Heart left ventricle (tissue), 16 donors: Measurements from ENCODE around the gene NACC2. TPM values are rescaled to one million over a fixed set of nuclear protein-coding genes. Genes with fewer than 3 reads are reported as not detected.

Source experiments
- ATAC-seq, 4 donors: fragments of 200-7000 bp; cut with Tn5 transposase; one replicate each; pipeline ENCODE4 v1.9.1; 2020 to 2022; ENCODE audit warnings: moderate library complexity in 4 of 4, mild to moderate bottlenecking in 3 of 4, moderate number of reproducible peaks in 1 of 4
- DNase-seq, 5 donors: peaks; one replicate each; pipeline ENCODE4 v3.0.0-alpha.2; 2020
- H3K27ac ChIP-seq, 12 donors: fragments of 200-600 bp; sonication (generic) in 4 of 12; one replicate each; pipeline versions ENCODE4 v1.5.0 to v1.8.0; 2016 to 2022; ENCODE audit warnings: mild to moderate bottlenecking in 2 of 12
- H3K27me3 ChIP-seq, 9 donors: fragments of 200-600 bp; sonication (generic) in 2 of 9; one replicate each; pipeline versions ENCODE4 v1.5.1 to v1.8.0; 2016 to 2022; ENCODE audit warnings: mild to moderate bottlenecking in 3 of 9
- H3K36me3 ChIP-seq, 9 donors: fragments of 200-600 bp; sonication (generic) in 2 of 9; one replicate each; pipeline versions ENCODE4 v1.5.0 to v1.8.0; 2018 to 2022; ENCODE audit warnings: mild to moderate bottlenecking in 2 of 9
- H3K4me1 ChIP-seq, 12 donors: fragments of 200-600 bp; sonication (generic) in 4 of 12; one replicate each; pipeline versions ENCODE4 v1.5.0 to v1.8.0; 2016 to 2022; ENCODE audit warnings: mild to moderate bottlenecking in 3 of 12
- H3K4me3 ChIP-seq, 12 donors: fragments of 200-600 bp; sonication (generic) in 4 of 12; one replicate each; pipeline versions ENCODE4 v1.5.0 to v1.8.0; 2017 to 2022; ENCODE audit warnings: mild to moderate bottlenecking in 9 of 12, moderate library complexity in 4 of 12
- H3K9me3 ChIP-seq, 12 donors: fragments of 200-600 bp; sonication (generic) in 4 of 12; one replicate each; pipeline versions ENCODE4 v1.5.0 to v1.8.0; 2016 to 2022; ENCODE audit warnings: mild to moderate bottlenecking in 1 of 12
- POLR2A ChIP-seq, 2 donors: fragments of 450-650 bp; IDR thresholded peaks; one replicate each; pipeline ENCODE4 v1.6.1; 2017; ENCODE audit warnings: antibody characterized with exemption in 2 of 2, mild to moderate bottlenecking in 2 of 2, moderate library complexity in 2 of 2
- WGBS, 4 donors: extraction: QIAGEN DNeasy Blood & Tissue Kit in 2 of 4; methylation state at CpG; one replicate each; pipeline versions ENCODE4 v1.1.5 to v1.1.7; 2013 to 2018; 5-methylcytosine and 5-hydroxymethylcytosine counted together
- intact Hi-C, 10 donors: fragments of 100-400 bp; cut with DNase I; formaldehyde crosslinking; loops; one replicate each; pipeline versions ENCODE4 v1.11.1 to v1.14.2; 2022
- polyA plus RNA-seq, 2 donors: library from polyadenylated mRNA; stranded (reverse); fragments of 200-250 nt; gene quantifications; one replicate each; pipeline ENCODE4 v1.2.3, GENCODE V29; 2013
- total RNA-seq, 9 donors: library from RNA; depleted of rRNA in 2 of 9; stranded (reverse); fragments of >200 nt in 2 of 9; fragmentation: NEBNext Ultra II Directional in 3 of 9; extraction: Animal tissue kit (Norgen Biotek cat#: 25700) in 3 of 9; gene quantifications; one replicate each; pipeline versions ENCODE4 v1.1.0 to v1.2.4, GENCODE V29; 2016 to 2023
- TF ChIP-seq, protein P1 (sequence below), 12 donors: fragments of 200-600 bp; sonication (generic) in 4 of 12; IDR thresholded peaks; one replicate each; pipeline versions ENCODE4 v1.5.0 to v1.8.0; 2018 to 2022; ENCODE audit warnings: antibody characterized with exemption in 12 of 12, mild to moderate bottlenecking in 5 of 12
- donor health status: ischemic (EF 13 %, LVEDD 7.1; RV severe dilation, severe dysfunction).
- donor health status: healthy with polysubstance abuse.
- donor health status: DM: no; HTN: yes; CAD: no.
- donor health status: DM: no; HTN: no; CAD: no.
- donor health status: ischemic (EF 25% LVEDD 6.9; RV normal size, moderate dysfunction).
- donor health status: ischemic (EF 25% LVEDD 5.7; RV mildly dilated, moderate dysfunction).
- donor health status: healthy.
- donor health status: DM: yes; HTN: yes; CAD: no.
- donor health status: ischemic (EF 35%, LVEDD 5.7; RV mildly dilated, moderate dysfunction).
- donor health status: nonischemic (EF 11% LVEDD 7.7; RV severe dilation, severe dysfunction).
- donor health status: DM: yes; HTN: yes; CAD: no.
- donor health status: PGD.
- donor health status: ischemic (EF 29% LVEDD 5.4; RV normal size, mild dysfunction).
- donor health status: nonischemic (EF 23%, LVEDD 6.1; RV moderate dilation, normal function).

NACC2 gene
- total and polyA plus RNA-seq, 11 donors: 17.9 to 66.5 (median 47.4) TPM

GRCh38 chr9:135961811-135962695 is 133.0 kb downstream of the NACC2 start:
- no peak for ATAC-seq
- peaks cover 2 to 39% (median 30%) of the 10 kb centered on the region in 12 donors for H3K4me1 ChIP-seq
- H3K27me3 ChIP-seq: no peaks in the 10 kb centered on the region
- peak overlapping the region in 5 of 12 donors; percentile 29 to 97 (median 83) for H3K4me3 ChIP-seq
- H3K36me3 ChIP-seq: no peaks in the 10 kb centered on the region
- 50 to 51% (median 50%) methylated on average over 15 of the region's 15 CpGs for whole genome bisulfite sequencing, 4 donors
- no peak for TF ChIP-seq POLR2A (IDR thresholded peaks at IDR 0.05)
- TF ChIP-seq, protein P1, sequence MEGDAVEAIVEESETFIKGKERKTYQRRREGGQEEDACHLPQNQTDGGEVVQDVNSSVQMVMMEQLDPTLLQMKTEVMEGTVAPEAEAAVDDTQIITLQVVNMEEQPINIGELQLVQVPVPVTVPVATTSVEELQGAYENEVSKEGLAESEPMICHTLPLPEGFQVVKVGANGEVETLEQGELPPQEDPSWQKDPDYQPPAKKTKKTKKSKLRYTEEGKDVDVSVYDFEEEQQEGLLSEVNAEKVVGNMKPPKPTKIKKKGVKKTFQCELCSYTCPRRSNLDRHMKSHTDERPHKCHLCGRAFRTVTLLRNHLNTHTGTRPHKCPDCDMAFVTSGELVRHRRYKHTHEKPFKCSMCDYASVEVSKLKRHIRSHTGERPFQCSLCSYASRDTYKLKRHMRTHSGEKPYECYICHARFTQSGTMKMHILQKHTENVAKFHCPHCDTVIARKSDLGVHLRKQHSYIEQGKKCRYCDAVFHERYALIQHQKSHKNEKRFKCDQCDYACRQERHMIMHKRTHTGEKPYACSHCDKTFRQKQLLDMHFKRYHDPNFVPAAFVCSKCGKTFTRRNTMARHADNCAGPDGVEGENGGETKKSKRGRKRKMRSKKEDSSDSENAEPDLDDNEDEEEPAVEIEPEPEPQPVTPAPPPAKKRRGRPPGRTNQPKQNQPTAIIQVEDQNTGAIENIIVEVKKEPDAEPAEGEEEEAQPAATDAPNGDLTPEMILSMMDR (IDR thresholded peaks at IDR 0.05): no peak
- DNase-seq: no peak
- intact Hi-C loops: loop anchor here in 5 of 10 donors (1.0 to 10.0 kb wide), 10 partner anchors 55 to 323 kb away; partner anchors contain the start of genes CAMSAP1 (in 3 of the 5), KCNT1 (in 1 of the 5) and QSOX2 (in 1 of the 5)
- H3K27ac ChIP-seq: peak overlapping the region in 2 of 12 donors; percentile 22 to 93
- H3K9me3 ChIP-seq: no peaks in the 10 kb centered on the region

GRCh38 chr9:135961277-135961715 is 133.8 kb downstream of the NACC2 start, which contains the start of gene UBAC1:
UBAC1 (minus strand) TSS chr9:135961373; CDS start chr9:135961162, 211 bp downstream.
- H3K27ac ChIP-seq: peak within 1 kb of the TSS; percentile 82 to 99 (median 94)
- H3K27me3 ChIP-seq: no peaks in the 10 kb centered on the region
- H3K9me3 ChIP-seq: no peaks in the 10 kb centered on the region
- DNase-seq (peak; percentile 96 to 98 (median 97)), ATAC-seq (peak; percentile 89 to 93 (median 92))
- WGBS, 4 donors: 0% methylated on average over 20 to 53 of the region's 53 CpGs
- peaks cover 2 to 47% (median 33%) of the 10 kb centered on the region in 12 donors for H3K4me1 ChIP-seq
- no peaks in the 10 kb centered on the region for H3K36me3 ChIP-seq
- peak within 1 kb of the TSS; percentile 44 to 100 (median 89) for H3K4me3 ChIP-seq
- TF ChIP-seq POLR2A (IDR thresholded peaks at IDR 0.05): peak in 1 of 2 donors; percentile 46
- TF ChIP-seq, protein P1 (IDR thresholded peaks at IDR 0.05): peak; percentile 30 to 68 (median 42)
- intact Hi-C loops: loop anchor here in 5 of 10 donors (1.0 to 10.0 kb wide), 10 partner anchors 54 to 324 kb away; partner anchors contain the start of genes CAMSAP1 (in 3 of the 5), KCNT1 (in 1 of the 5) and QSOX2 (in 1 of the 5)

DNA sequence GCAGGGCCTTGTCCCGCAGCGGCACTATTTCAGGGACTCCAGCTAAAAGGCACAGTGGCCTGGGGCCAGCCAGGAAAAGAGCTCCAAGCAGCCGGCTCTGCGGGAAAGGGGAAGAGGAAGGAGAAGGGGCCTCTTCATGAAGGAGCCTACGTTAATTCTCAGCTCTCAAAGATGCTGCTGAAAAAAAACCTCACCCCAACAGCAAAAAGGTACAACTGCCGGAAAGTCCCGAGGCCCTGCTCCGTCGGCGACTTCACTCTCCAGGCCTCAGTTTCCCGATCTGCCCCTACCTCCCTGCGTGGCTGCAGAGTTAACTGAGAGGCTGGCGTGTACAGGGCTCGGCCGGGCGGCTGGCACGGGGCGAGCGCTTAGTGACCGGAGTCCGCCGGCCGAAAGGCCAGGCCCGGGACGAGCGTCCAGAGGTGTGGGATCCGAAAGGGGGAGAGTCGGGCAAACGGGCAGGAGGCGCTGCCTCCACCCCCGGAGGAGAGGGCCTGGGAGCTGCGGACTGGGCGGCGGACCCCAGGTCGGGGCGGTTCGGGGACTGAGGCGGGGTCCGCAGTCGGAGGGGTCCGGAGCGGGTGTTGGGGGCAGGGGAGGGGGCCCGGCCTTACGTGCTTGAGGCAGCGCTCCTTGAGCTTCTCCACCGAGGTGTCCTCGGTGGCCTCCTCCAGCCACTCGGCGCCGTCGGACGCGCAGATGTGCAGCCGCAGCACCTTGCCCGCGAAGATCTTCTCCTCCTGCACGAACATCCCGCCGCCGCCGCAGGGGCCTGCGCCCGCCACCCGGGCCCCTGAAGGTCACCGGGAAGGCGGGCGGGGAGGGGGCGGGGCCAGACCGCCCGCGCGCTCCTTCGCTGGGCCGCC is 134.4 kb downstream of the NACC2 start:
- Histone ChIP-seq H3K27me3 (no peaks in the 10 kb centered on the region), H3K4me1 (peaks cover 2 to 53% (median 35%) of the 10 kb centered on the region in 12 donors), H3K9me3 (no peaks in the 10 kb centered on the region), H3K27ac (peak overlapping the region; percentile 82 to 99 (median 94)), H3K36me3 (no peaks in the 10 kb centered on the region), H3K4me3 (peak overlapping the region; percentile 44 to 100 (median 89))
- peak; percentile 50 to 67 for TF ChIP-seq POLR2A (IDR thresholded peaks at IDR 0.05)
- TF ChIP-seq, protein P1 (IDR thresholded peaks at IDR 0.05): no peak
- ATAC-seq: peak in 3 of 4 donors; percentile 15 to 32 (median 18)
- whole genome bisulfite sequencing, 4 donors: 0 to 1% (median 0%) methylated on average over 12 to 74 of the region's 74 CpGs
- intact Hi-C loops: loop anchor here in 5 of 10 donors (1.0 to 10.0 kb wide), 11 partner anchors 53 to 324 kb away; partner anchors contain the start of genes CAMSAP1 (in 3 of the 5), KCNT1 (in 1 of the 5) and QSOX2 (in 1 of the 5)
- DNase-seq: peak in 4 of 5 donors; percentile 35 to 75 (median 50)
